SHP77 treated with DMSO at 0.1 percent for 48 hours (cell line): ENCODE data around the gene DOK5.

Experiments used
- DNase-seq: peaks from one replicate; lab custom pipeline; 2025; lab: John Stamatoyannopoulos, UW

DOK5 gene

GRCh38 chr20:54648421-54649142 is 173.2 kb downstream of the DOK5 start:
- no peak for DNase-seq

GRCh38 chr20:54649511-54649962 is 174.1 kb downstream of the DOK5 start:
- peak; percentile 58 for DNase-seq

DNA sequence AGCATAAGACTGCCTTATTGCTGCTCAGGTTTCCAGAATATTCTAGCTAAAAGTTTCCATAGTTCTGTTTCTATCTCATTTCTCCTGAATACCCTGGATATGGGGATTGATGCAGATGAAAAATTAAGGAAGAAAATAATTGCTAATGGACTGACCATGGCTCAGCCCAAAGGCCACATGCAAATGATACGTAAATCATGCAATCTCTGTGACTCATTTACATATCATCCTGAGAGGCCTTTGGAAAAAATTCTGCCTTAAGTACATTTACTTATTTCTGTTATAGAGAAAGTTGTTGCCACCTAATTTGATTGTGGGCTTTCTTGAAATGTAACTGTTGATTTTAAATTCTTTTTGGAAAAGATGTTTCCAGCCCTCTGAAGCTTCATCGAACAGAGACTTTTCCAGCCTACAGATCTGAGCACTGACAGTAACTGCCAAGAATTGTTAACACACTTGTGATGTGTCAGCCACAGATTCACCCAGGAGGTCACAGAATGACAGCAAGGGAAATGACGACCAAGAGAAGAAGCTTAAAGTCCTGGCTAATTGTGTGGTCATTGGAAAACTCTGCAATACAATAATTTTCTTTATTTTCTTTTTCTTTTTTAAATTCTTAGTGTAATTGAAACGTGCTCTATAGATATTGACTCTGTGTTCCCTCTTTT is 174.8 kb downstream of the DOK5 start:
- no peak for DNase-seq

- DNase-seq: no peak
These were observed 175.9 kb downstream of the DOK5 start for GRCh38 chr20:54651252-54651651.

DNA sequence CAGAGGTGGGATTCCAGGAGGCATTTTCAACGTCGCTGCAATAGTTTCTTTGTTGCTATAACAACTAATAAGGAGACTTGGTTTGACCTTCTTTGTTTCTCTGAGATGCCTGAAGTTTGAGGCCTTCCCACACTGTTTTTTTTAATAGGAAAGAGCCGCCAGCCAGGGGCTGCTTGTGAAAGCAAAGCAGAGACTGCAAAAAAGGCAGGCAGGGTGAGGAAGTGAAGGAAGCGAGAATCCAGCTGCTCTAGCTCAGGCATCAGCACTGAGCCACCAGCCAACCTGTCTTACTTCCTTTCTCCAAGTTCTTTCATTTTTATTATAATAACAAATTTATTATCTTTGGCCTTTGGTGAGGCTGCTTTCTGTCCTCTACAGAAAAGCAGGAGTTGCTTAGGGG is 179.1 kb downstream of the DOK5 start:
- no peak for DNase-seq

DNA sequence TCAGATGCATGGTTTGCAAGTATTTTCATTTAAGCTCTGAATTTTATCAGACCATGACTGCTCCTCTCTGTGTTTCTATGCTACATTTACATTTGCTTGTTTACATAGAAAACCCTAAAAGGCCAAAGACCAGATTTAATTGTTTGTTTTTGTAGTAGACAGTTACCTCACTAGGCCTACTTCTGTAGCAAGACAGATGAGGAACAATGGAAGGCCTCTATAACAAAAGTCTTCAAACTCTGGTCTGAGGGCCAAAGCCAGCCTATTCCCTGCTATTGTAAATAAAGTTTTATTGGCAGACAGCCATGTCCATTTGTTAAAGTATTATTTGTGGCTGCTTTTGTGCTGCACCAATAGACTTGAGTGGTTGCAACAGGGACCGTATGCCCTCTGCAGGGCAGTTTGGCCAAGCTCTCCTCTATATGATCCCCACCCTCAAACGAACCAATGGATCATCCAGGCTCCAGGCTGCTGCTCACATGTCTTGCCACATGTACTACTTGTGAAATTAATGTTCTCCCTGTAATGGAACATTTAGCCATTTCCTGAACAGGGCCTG is 182.0 kb downstream of the DOK5 start:
- no peak for DNase-seq

DNA sequence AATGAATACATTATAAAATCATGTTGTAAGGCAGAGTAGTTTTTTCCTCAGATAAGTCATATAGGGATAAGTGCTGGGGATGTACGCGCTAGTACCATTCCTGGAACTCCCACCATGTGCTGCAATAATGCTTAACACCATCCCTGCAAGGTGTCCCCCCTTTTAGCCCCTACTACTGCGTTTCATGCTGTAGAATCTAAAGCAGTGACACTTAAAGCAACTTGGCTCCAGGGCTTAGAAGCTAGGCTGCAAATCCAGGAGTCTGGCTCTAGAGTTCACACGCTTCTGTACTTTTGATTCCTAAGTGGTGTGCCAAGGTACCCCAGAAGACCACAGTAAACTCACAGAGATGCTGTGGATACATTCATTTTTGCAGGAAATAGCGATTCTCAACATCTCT is 183.1 kb downstream of the DOK5 start:
- no peak for DNase-seq

DNA sequence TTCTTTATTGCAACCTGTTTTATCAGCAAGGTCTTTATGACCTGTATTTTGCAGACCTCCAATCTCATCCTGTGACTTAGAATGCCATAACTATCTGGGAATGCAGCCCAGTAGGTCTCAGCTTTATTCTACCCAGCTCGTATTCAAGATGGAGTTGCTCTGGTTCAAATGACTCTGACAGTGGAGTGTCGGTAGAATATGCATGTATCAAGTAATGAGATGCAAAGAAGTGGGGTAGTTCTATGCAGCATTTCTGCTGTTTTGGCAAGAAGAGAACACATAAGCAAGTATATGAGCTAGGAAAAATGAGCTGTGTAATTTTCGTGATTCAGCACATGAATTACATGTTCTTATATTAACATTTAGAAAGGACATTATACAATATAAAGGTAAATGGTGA is 185.9 kb downstream of the DOK5 start:
- no peak for DNase-seq

- DNase-seq: no peak
These were observed 186.6 kb downstream of the DOK5 start for GRCh38 chr20:54661880-54662465.

DNA sequence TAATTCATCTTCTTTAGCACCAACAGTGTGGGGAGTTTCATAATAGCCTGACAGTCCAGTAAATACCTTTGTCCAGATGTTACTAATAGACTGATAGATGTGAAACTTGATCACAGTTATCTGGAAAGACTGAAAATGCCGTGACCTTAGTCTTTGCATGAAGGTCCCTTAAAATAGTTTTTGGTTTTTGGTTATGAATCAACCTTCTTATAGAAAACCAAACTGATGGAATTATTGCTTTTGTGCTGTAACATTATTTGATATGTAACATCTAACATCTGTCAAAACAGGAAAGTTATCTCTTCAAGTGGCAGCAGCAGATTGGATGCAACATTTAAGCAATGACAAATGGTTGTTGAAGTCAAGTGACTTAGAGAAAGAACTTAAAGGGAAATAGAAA is 190.4 kb downstream of the DOK5 start:
- no peak for DNase-seq

DNA sequence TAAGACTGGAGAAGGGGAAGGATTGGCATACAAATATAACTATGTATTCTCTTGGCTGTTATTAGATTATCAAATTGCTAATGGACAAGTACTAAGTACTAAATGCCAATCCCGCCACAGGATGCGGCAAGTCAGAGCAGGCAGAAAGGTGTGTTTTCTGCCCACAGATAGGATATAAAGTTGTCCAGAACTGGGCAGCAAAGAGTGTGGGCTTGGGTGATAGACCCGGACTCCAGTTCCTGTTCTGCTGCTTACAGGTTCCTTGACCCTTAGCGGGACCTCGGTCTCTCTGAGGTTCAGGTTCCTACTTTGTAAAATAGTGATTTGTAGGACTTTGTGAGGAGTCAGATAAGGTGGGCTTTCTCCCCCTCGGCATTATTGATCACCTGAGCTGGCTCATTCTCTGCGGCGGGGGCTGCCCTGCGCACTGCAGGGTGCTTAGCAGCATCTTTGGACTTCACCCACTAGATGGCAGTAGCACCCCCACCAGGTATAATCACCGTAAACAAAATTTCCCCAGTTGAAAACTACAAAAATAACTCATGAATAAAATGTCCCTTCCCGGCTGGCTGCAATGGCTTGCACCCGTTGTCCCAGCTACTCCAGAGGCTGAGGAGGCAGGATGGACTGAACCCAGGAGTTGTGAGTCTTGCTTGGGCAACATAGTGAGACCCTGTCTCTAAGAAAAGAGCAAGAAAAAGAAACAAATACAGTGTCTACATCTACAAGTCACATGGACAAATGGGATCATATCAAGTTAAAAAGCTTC is 193.1 kb downstream of the DOK5 start:
- peak; percentile 34 for DNase-seq

DNA sequence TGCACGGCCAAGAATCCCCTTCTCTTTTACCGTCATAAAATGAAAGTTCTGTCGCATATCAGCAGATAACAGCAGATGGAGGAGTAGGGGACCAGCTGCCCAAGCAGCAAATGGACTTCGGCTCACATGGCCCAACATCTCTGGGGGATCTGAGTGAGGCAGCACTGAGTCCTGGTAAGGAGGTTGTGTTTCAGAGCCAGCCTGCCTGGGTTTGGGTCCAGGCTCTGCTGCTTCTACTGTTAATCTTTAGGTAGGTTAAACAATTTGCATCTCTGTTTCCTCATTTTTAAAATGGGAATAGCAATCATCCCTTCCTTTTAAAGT is 193.6 kb downstream of the DOK5 start:
- DNase-seq: no peak

GRCh38 chr20:54678253-54678652 is 202.9 kb downstream of the DOK5 start:
- no peak for DNase-seq

DNA sequence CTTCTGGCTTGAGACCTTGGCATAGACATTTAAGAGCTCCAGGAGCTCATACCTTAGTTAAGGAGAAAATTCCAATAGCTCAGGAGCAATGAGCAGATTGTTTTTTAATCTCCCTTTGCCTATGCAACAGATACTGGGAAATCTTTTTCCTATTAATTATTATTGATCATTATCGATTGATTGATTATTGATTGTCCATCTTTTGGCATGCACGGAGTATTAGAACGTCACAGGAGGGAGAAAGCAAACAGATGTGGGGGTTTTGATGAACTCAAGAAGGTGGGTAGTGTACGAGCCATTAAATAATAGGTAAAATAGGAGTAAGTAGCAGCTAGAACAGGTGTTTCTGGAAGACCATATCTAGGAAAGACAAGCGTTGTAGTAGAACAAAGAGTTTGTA is 205.0 kb downstream of the DOK5 start:
- no peak for DNase-seq

DNA sequence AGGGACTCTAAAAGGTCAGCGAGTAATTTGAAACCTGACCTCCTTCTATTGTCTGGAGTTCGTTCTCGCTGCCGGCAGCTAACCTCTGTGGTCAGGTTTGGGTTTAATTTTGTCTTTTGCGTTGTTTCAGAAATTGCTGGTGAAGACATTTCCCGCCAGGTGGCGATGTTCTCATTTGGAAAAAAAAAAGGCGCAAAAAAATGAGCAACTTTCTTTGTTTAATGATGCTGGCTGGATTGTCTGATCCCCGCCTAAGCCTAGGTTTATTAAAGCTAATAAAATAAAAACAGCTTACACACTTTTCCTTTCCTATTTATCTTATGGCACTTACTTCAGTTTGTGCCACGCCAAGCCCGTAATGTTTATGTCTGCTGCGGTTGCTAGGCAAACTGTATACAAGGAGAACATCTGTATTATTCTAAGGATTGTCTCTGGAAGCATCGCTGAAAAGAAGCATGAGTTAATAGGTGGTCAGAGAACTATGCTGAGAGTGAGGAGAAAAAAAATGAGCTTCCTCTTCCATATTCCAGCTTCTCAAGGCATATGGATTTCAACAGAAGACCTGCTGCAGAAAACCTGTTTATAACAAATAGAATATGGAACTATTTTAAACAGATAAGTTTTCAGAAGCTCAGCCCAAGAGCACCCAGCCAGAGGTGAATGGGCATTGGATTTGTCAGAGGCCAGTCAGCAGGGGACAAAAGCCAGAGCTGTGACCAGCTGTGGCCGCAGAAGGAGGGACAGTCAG is 205.7 kb downstream of the DOK5 start:
- no peak for DNase-seq

- no peak for DNase-seq
These were observed 206.5 kb downstream of the DOK5 start for GRCh38 chr20:54681869-54682268.

DNA sequence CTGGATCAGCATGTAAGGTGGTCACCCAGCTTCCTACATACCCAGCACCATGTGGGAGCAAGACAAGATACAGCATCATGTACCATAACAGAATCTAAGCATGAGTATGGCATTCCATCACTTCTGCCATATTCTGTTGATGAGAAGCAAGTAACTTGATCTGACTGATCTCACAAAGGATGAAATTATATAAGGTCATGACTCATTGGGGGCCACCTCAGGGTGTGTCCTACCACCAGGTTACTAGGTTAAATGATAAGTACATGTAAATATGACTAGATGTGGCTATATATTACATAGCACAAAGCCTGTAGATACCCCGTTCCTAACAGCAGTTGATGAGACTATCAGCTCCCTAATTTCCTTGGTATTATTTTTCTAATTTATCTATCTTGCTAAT is 213.1 kb downstream of the DOK5 start:
- no peak for DNase-seq

DNA sequence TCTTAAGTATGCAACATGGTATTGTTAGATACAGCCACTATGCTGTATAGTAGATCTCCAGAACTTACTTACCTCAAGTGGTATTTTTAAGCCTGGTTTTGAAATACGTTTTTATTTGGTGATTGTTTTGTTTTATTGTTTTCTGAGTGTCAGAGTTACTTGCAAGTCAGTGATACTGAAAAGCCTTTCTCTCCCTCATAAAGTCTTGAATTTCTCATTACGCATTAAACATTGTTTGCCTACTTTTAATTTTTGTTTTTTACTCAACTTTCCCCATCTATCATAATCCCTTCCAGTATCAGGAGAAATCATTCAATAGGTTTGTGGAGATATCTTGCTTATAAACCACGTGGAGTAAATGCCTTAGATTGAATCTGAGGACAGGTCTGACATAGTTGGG is 214.9 kb downstream of the DOK5 start:
- DNase-seq: no peak

DNA sequence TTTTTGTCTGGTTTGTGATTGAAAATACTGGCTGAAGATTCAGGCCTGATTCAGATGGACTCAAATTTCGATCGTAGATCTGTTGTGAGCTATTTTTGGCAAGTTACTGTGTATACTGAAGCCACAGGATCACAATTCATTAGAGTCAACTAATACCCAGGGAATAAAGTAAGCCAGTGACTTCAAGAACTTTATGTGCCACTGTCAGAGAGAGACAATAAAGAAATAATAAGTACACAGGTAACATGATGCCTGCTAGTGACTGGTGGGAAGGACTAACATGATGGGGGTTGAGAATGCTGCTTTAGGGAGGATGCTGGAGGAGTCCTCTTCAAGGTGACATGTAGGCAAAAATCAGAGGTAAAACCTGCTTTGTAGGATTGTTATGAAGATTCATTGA is 215.9 kb downstream of the DOK5 start:
- no peak for DNase-seq

DNA sequence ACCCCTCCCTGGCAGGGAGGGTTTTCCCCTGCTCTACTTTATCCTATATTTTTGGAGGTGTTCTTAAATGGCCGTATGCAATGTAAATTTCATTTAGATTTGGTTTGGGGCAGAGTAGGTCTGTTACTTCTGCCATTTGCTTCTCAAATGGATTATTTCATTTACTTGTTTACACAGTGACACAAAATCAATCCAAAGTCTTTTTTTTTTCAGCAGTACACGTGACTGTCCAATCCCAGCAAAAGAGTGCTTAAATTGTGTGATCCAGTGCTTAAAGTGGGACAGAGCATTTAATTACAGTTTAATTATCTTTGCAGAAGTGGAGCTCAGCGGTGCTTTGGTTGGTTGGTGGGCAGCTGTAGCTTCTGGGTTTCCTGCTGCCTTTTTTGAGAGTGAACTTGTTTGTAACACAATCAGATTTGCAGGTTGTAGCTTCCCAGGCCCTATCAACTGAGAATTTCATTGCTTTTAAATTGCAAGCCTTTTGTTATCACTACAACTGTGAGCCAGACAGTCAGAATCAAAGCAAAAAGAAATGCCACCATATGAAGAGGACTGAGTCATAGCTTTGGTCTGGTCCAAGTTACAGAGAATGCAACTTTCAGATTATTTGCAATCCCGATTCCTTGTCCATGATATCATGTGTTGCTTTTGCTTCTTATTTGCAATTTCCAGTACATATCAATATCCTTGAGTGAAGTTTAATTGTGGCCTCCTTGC is 216.9 kb downstream of the DOK5 start:
- no peak for DNase-seq

DNA sequence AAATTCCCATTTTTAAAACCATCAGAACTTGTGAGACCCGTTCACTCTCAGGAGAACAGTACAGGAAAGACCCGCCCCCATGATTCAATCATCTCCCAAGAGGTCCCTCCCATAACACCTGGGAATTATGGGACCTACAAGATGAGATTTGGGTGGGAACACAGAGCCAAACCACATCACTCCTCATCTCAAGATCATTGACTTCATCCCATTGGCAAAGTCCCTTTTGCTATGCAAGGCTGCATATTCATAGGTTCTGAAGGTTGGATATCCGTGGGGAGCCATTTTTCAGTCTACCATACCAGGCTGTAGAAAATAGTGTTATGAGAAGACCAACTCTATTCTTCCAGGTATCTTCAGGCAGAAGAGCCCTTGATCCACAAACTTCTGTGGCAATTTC is 219.1 kb downstream of the DOK5 start:
- DNase-seq: no peak
